HL-60 (cell line): ENCODE data around the gene TUBB3.

Experiments
- DNase-seq, 2 experiments: peaks; one replicate each; pipeline ENCODE4 v3.0.0-alpha.2; 2010 to 2020; ENCODE audit warnings: low read depth in 1 of 2, low spot score in 1 of 2
- H3K27ac ChIP-seq: fragments of 250-450 bp; sonication (Bioruptor Pico); replicated peaks from 2 replicates; pipeline ENCODE4 v1.5.1; 2020; ENCODE audit warnings: mild to moderate bottlenecking, moderate library complexity
- H3K27me3 ChIP-seq: fragments of 250-450 bp; sonication (Bioruptor Pico); 2 replicates; pipeline ENCODE4 v1.5.1; 2021; ENCODE audit warnings: mild to moderate bottlenecking, moderate library complexity; ENCODE audit not compliant: insufficient read depth, poor library complexity, severe bottlenecking
- H3K4me3 ChIP-seq: replicated peaks from 2 replicates; pipeline ENCODE4 v1.5.1; 2011; ENCODE audit warnings: mild to moderate bottlenecking, control low read depth, low read length; ENCODE audit not compliant: insufficient read depth
- GABPA ChIP-seq: IDR thresholded peaks from 2 replicates; pipeline ENCODE4 v1.6.1; 2012; ENCODE audit warnings: low read depth
- POLR2AphosphoS5 ChIP-seq: IDR thresholded peaks from 2 replicates; pipeline ENCODE4 v1.6.1; 2012; ENCODE audit warnings: low read depth
- SPI1 ChIP-seq: IDR thresholded peaks from 2 replicates; pipeline ENCODE4 v1.6.1; 2012; ENCODE audit warnings: low read depth, mild to moderate bottlenecking, borderline replicate concordance
- TF ChIP-seq, protein P1 (sequence below): IDR thresholded peaks from one replicate; pipeline ENCODE4 v1.5.1; 2011; ENCODE audit warnings: low read length, control low read depth, inconsistent platforms; ENCODE audit not compliant: insufficient read depth
- TF ChIP-seq, protein P2 (sequence below): IDR thresholded peaks from 2 replicates; pipeline ENCODE4 v1.6.1; 2012; ENCODE audit warnings: low read depth; ENCODE audit not compliant: insufficient replicate concordance

The TUBB3 gene

DNA sequence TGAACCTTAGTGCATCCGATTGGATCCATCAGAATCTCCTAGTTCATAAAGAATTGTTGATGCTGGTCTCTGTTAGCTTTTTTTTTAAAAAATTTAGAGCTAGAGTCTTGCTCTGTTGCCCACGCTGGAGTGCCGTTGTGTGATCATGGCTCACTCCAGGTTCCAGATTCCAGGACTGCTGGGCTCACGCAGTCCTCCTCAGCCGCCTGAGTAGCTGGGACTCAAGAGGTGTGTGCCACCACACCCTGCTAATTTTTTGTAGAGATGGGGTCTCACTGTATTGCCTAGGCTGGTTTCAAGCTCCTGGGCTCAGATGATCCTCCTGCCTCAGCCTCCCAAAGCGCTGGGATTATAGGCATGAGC is 41.8 kb upstream of the TUBB3 start:
- Histone ChIP-seq H3K27ac (no peak overlapping the region), H3K27me3 (no peaks in the 10 kb centered on the region), H3K4me3 (no peak overlapping the region)
- no peak for TF ChIP-seq SPI1
- no peak for TF ChIP-seq POLR2AphosphoS5
- DNase-seq, result no peak

- DNase-seq, result no peak
- H3K27ac ChIP-seq, result no peak overlapping the region
- no peak overlapping the region for H3K4me3 ChIP-seq
- TF ChIP-seq, protein P1, sequence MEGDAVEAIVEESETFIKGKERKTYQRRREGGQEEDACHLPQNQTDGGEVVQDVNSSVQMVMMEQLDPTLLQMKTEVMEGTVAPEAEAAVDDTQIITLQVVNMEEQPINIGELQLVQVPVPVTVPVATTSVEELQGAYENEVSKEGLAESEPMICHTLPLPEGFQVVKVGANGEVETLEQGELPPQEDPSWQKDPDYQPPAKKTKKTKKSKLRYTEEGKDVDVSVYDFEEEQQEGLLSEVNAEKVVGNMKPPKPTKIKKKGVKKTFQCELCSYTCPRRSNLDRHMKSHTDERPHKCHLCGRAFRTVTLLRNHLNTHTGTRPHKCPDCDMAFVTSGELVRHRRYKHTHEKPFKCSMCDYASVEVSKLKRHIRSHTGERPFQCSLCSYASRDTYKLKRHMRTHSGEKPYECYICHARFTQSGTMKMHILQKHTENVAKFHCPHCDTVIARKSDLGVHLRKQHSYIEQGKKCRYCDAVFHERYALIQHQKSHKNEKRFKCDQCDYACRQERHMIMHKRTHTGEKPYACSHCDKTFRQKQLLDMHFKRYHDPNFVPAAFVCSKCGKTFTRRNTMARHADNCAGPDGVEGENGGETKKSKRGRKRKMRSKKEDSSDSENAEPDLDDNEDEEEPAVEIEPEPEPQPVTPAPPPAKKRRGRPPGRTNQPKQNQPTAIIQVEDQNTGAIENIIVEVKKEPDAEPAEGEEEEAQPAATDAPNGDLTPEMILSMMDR, result no peak
- TF ChIP-seq GABPA (no peak), SPI1 (no peak), POLR2AphosphoS5 (no peak)
- TF ChIP-seq, protein P2, sequence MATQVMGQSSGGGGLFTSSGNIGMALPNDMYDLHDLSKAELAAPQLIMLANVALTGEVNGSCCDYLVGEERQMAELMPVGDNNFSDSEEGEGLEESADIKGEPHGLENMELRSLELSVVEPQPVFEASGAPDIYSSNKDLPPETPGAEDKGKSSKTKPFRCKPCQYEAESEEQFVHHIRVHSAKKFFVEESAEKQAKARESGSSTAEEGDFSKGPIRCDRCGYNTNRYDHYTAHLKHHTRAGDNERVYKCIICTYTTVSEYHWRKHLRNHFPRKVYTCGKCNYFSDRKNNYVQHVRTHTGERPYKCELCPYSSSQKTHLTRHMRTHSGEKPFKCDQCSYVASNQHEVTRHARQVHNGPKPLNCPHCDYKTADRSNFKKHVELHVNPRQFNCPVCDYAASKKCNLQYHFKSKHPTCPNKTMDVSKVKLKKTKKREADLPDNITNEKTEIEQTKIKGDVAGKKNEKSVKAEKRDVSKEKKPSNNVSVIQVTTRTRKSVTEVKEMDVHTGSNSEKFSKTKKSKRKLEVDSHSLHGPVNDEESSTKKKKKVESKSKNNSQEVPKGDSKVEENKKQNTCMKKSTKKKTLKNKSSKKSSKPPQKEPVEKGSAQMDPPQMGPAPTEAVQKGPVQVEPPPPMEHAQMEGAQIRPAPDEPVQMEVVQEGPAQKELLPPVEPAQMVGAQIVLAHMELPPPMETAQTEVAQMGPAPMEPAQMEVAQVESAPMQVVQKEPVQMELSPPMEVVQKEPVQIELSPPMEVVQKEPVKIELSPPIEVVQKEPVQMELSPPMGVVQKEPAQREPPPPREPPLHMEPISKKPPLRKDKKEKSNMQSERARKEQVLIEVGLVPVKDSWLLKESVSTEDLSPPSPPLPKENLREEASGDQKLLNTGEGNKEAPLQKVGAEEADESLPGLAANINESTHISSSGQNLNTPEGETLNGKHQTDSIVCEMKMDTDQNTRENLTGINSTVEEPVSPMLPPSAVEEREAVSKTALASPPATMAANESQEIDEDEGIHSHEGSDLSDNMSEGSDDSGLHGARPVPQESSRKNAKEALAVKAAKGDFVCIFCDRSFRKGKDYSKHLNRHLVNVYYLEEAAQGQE, result no peak
- H3K27me3 ChIP-seq, result no peaks in the 10 kb centered on the region
Measured at GRCh38 chr16:89883346-89884040, 39.6 kb upstream of the TUBB3 start.

DNA sequence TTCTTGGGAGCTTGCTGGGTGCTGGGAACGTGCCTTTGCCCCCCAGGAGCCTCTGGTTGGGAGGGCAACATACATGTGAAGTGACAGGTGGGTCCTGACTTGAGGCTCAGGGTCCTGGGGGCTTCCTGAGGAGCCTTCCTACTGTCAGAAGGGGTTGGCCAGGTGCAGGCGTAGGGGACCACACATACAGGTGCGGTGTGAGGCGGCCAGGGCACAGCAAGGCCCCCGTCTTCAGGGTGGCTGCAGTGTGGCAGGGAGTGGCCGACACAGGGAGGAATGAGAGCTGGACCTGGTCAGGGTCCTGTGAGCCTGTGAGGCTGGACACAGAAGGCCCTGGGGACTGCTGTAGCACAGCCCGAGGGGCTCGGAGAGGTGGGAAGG is 39.1 kb upstream of the TUBB3 start:
- Histone ChIP-seq H3K27me3 (no peaks in the 10 kb centered on the region), H3K4me3 (no peak overlapping the region), H3K27ac (no peak overlapping the region)
- no peak for DNase-seq
- TF ChIP-seq, protein P2, result no peak
- no peak for TF ChIP-seq SPI1
- no peak for TF ChIP-seq GABPA
- no peak for TF ChIP-seq POLR2AphosphoS5
- TF ChIP-seq, protein P1, result no peak

GRCh38 chr16:89887243-89887642 is 35.9 kb upstream of the TUBB3 start:
- no peak overlapping the region for H3K27ac ChIP-seq
- H3K4me3 ChIP-seq, result no peak overlapping the region
- DNase-seq, result no peak
- no peaks in the 10 kb centered on the region for H3K27me3 ChIP-seq
- TF ChIP-seq, protein P1, result no peak
- TF ChIP-seq GABPA (no peak), POLR2AphosphoS5 (no peak), SPI1 (no peak)
- TF ChIP-seq, protein P2, result no peak
